ENCODE data around the gene ACKR2. TPM values are rescaled to one million over a fixed set of nuclear protein-coding genes. Genes with fewer than 3 reads are reported as not detected.
A peak's percentile ranks its signal among the peaks of the same experiment; 100 is the strongest.

The ACKR2 gene
- total RNA-seq, 1 experiment from 2014 or later, result 0.76 TPM

DNA sequence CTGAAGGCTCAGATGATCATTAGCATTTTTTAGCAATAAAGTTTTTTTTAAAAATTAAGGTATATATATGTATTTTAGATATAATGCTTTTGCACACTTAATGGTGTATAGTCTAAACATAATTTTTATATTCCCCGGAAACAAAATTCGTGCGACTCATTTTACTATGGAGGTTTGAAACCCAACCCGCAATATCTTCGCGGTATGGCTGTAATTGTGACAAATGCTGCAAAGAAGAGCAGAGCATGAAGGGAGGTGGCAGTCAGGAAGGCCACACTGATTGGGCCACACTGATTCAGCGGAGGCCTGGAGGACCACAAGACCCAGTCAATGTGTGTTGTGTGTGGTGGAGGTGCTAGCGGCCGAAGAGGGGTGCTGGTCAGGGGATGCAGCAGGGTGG is 70.9 kb downstream of the ACKR2 start:
- POLR2A ChIA-PET, result no interaction called here
- peaks cover 0 to 13% of the 10 kb centered on the region in 2 experiments; a peak in 3 of 4 replicates for H3K4me1 ChIP-seq (ENCODE audit: control insufficient read depth in 1 of 2, insufficient read depth in 2 of 2, low read length in 2 of 2)
- BruUV-seq (replicated peaks), result no TSS peak
- no peaks in the 10 kb centered on the region for H3K9me2 ChIP-seq (ENCODE audit: insufficient read depth)
- RAD21 ChIA-PET (ENCODE audit: low non-redundant PET in 1 of 2, low total read pairs in 2 of 2, uncharacterized antibody in 2 of 2, unreplicated experiment in 2 of 2), result no interaction called here
- intact Hi-C loops (cut with micrococcal nuclease), result loop anchor here (5.0 kb wide), 2 partner anchors 308 to 648 kb away; no protein-coding TSS in a partner anchor
- no peak for DNase-seq (ENCODE audit: low read depth, low spot score)
- no peak overlapping the region for H3K4me3 ChIP-seq (replicated peaks in 1 of 2; ENCODE audit: low read depth in 1 of 2, low read length in 2 of 2)
- TF ChIP-seq, protein P1, sequence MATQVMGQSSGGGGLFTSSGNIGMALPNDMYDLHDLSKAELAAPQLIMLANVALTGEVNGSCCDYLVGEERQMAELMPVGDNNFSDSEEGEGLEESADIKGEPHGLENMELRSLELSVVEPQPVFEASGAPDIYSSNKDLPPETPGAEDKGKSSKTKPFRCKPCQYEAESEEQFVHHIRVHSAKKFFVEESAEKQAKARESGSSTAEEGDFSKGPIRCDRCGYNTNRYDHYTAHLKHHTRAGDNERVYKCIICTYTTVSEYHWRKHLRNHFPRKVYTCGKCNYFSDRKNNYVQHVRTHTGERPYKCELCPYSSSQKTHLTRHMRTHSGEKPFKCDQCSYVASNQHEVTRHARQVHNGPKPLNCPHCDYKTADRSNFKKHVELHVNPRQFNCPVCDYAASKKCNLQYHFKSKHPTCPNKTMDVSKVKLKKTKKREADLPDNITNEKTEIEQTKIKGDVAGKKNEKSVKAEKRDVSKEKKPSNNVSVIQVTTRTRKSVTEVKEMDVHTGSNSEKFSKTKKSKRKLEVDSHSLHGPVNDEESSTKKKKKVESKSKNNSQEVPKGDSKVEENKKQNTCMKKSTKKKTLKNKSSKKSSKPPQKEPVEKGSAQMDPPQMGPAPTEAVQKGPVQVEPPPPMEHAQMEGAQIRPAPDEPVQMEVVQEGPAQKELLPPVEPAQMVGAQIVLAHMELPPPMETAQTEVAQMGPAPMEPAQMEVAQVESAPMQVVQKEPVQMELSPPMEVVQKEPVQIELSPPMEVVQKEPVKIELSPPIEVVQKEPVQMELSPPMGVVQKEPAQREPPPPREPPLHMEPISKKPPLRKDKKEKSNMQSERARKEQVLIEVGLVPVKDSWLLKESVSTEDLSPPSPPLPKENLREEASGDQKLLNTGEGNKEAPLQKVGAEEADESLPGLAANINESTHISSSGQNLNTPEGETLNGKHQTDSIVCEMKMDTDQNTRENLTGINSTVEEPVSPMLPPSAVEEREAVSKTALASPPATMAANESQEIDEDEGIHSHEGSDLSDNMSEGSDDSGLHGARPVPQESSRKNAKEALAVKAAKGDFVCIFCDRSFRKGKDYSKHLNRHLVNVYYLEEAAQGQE (IDR thresholded peaks at IDR 0.05; ENCODE audit: low read depth), result no peak
- TF ChIP-seq EZH2 (IDR thresholded peaks at IDR 0.05), result no peak
- TF ChIP-seq TCF7L2 (IDR thresholded peaks at IDR 0.05; ENCODE audit: borderline replicate concordance, extremely low read depth, insufficient read depth, insufficient read length), result no peak
- no peak for TF ChIP-seq SRF (IDR thresholded peaks at IDR 0.05; ENCODE audit: low read depth)
- TF ChIP-seq RAD21 (IDR thresholded peaks at IDR 0.05; ENCODE audit: low read depth), result no peak
- TF ChIP-seq ZFX (IDR thresholded peaks at IDR 0.05), result no peak
- TF ChIP-seq, protein P2, sequence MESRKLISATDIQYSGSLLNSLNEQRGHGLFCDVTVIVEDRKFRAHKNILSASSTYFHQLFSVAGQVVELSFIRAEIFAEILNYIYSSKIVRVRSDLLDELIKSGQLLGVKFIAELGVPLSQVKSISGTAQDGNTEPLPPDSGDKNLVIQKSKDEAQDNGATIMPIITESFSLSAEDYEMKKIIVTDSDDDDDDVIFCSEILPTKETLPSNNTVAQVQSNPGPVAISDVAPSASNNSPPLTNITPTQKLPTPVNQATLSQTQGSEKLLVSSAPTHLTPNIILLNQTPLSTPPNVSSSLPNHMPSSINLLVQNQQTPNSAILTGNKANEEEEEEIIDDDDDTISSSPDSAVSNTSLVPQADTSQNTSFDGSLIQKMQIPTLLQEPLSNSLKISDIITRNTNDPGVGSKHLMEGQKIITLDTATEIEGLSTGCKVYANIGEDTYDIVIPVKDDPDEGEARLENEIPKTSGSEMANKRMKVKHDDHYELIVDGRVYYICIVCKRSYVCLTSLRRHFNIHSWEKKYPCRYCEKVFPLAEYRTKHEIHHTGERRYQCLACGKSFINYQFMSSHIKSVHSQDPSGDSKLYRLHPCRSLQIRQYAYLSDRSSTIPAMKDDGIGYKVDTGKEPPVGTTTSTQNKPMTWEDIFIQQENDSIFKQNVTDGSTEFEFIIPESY (IDR thresholded peaks at IDR 0.05; ENCODE audit: extremely low read depth, insufficient replicate concordance, low read length), result no peak
- no peak for TF ChIP-seq FOSL1 (IDR thresholded peaks at IDR 0.05; ENCODE audit: low read depth)
- no peak for TF ChIP-seq ELF1 (IDR thresholded peaks at IDR 0.05; ENCODE audit: borderline replicate concordance, low read depth)
- no peak for TF ChIP-seq POLR2AphosphoS5 (IDR thresholded peaks at IDR 0.05; ENCODE audit: low read depth, low read length)
- no peak for TF ChIP-seq POLR2A (IDR thresholded peaks at IDR 0.05; ENCODE audit: borderline replicate concordance, extremely low read depth, insufficient read depth, insufficient read length)
- TF ChIP-seq, protein P3, sequence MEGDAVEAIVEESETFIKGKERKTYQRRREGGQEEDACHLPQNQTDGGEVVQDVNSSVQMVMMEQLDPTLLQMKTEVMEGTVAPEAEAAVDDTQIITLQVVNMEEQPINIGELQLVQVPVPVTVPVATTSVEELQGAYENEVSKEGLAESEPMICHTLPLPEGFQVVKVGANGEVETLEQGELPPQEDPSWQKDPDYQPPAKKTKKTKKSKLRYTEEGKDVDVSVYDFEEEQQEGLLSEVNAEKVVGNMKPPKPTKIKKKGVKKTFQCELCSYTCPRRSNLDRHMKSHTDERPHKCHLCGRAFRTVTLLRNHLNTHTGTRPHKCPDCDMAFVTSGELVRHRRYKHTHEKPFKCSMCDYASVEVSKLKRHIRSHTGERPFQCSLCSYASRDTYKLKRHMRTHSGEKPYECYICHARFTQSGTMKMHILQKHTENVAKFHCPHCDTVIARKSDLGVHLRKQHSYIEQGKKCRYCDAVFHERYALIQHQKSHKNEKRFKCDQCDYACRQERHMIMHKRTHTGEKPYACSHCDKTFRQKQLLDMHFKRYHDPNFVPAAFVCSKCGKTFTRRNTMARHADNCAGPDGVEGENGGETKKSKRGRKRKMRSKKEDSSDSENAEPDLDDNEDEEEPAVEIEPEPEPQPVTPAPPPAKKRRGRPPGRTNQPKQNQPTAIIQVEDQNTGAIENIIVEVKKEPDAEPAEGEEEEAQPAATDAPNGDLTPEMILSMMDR (IDR thresholded peaks at IDR 0.05 in 2 of 3, conservative IDR thresholded peaks at IDR 0.05 in 1 of 3; ENCODE audit: borderline replicate concordance in 1 of 3, insufficient read depth in 1 of 3, low read depth in 2 of 3, low read length in 2 of 3), result no peak
- TF ChIP-seq CEBPB (IDR thresholded peaks at IDR 0.05; ENCODE audit: low read depth), result no peak
- no peak for TF ChIP-seq EGR1 (IDR thresholded peaks at IDR 0.05; ENCODE audit: low read depth)
- TF ChIP-seq ZNF274 (IDR thresholded peaks at IDR 0.05; ENCODE audit: low read depth, low read length), result no peak
- TF ChIP-seq EZH2phosphoT487 (IDR thresholded peaks at IDR 0.05; ENCODE audit: borderline replicate concordance), result no peak
- TF ChIP-seq, protein P4, sequence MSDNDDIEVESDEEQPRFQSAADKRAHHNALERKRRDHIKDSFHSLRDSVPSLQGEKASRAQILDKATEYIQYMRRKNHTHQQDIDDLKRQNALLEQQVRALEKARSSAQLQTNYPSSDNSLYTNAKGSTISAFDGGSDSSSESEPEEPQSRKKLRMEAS (IDR thresholded peaks at IDR 0.05), result no peak
- TF ChIP-seq, protein P5, sequence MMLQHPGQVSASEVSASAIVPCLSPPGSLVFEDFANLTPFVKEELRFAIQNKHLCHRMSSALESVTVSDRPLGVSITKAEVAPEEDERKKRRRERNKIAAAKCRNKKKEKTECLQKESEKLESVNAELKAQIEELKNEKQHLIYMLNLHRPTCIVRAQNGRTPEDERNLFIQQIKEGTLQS (IDR thresholded peaks at IDR 0.05), result no peak
- no peak for TF ChIP-seq SP1 (IDR thresholded peaks at IDR 0.05; ENCODE audit: low read depth)
- H4K20me1 ChIP-seq (ENCODE audit: insufficient read depth), result no peaks in the 10 kb centered on the region
- no peaks in the 10 kb centered on the region for H3K27me3 ChIP-seq (ENCODE audit: insufficient read depth, low read length)
- H3K79me2 ChIP-seq (ENCODE audit: insufficient read depth, low read length), result no peaks in the 10 kb centered on the region
- H3K36me3 ChIP-seq (ENCODE audit: control insufficient read depth in 1 of 2, insufficient read depth in 2 of 2, low read length in 2 of 2), result no peaks in the 10 kb centered on the region
- no peak overlapping the region for H3K9ac ChIP-seq (ENCODE audit: low read length)
- no peak overlapping the region; the same call in 1 of the 2 replicates for H3K27ac ChIP-seq (ENCODE audit: low read depth, low read length)
- ATAC-seq, result no peak
- no peak overlapping the region for H2AFZ ChIP-seq (ENCODE audit: low read depth, low read length, poor library complexity, severe bottlenecking)
- H3K9me3 ChIP-seq (ENCODE audit: control insufficient read depth in 1 of 2, insufficient read depth in 1 of 2, low read depth in 1 of 2, low read length in 2 of 2), result no peaks in the 10 kb centered on the region
- peak overlapping the region; percentile 93; the same call in 1 of the 2 replicates for H3K4me2 ChIP-seq (ENCODE audit: low read length)
- CTCF ChIA-PET, result no interaction called here
